ENCODE data around the gene NCOR2. TPM values are rescaled to one million over a fixed set of nuclear protein-coding genes. Genes with fewer than 3 reads are reported as not detected.

The NCOR2 gene
- total and polyA plus RNA-seq, 2 of the 8 experiments (the other 6 are each of a cell fraction or from before 2014, with no cell fraction given), result 14.8 to 275 TPM

GRCh38 chr12:124531906-124532305, 35.5 kb downstream of the NCOR2 start:
- Histone ChIP-seq H4K20me1 (replicated peaks in 1 of 2; ENCODE audit: control insufficient read depth in 1 of 2, insufficient read depth in 2 of 2, low read length in 2 of 2) (peaks cover 34 to 38% of the 10 kb centered on the region in 2 experiments), H3K36me3 (ENCODE audit: control insufficient read depth in 2 of 4, insufficient read depth in 4 of 4, low read length in 3 of 4) (peaks cover 0 to 5% (median 0%) of the 10 kb centered on the region in 4 experiments; a peak in 2 of 8 replicates), H4K91ac (replicated peaks; ENCODE audit: insufficient read length, low read length) (no peak overlapping the region)

More at GRCh38 chr12:124531906-124532305, 35.5 kb downstream of the NCOR2 start:
- FAIRE-seq (no peak), DNase-seq (ENCODE audit: low read depth in 1 of 2, low spot score in 2 of 2) (no peak)
- no peak overlapping the region for H2BK120ac ChIP-seq (replicated peaks; ENCODE audit: low read depth, low read length)
- no peak overlapping the region for H3K23ac ChIP-seq (ENCODE audit: insufficient read length)
- H3K56ac ChIP-seq (replicated peaks; ENCODE audit: insufficient read length, low read depth, low read length), result no peak overlapping the region
- H3K14ac ChIP-seq (ENCODE audit: insufficient read length), result no peak overlapping the region
- no peak overlapping the region for H3K27ac ChIP-seq (ENCODE audit: low read depth, low read length)
- ChIA-PET POLR2A (ENCODE audit: partially characterized antibody) (interaction anchor here (0.7 to 1.0 kb wide), 2 partner anchors 34 to 37 kb away, joined by 3 read pairs; no protein-coding TSS in a partner anchor), CTCF (ENCODE audit: partially characterized antibody) (interaction anchor here (0.6 to 1.0 kb wide), 2 partner anchors 51 to 146 kb away, joined by 3 read pairs; no protein-coding TSS in a partner anchor)
- peaks cover 0 to 5% of the 10 kb centered on the region in 2 experiments; a peak in 1 of 4 replicates for H3K9me3 ChIP-seq (ENCODE audit: insufficient read depth in 2 of 2, low read depth in 1 of 2, low read length in 1 of 2)
- no peak overlapping the region for H2BK20ac ChIP-seq (ENCODE audit: low read length)
- no peak overlapping the region for H2BK12ac ChIP-seq (ENCODE audit: low read depth, low read length)
- no peak overlapping the region for H4K8ac ChIP-seq (ENCODE audit: extremely low read depth, insufficient read depth, low read length)
- H3K18ac ChIP-seq (ENCODE audit: extremely low read depth, low read length), result no peak overlapping the region
- H2BK15ac ChIP-seq (ENCODE audit: low read length), result no peak overlapping the region
- TF ChIP-seq CHD1 (IDR thresholded peaks at IDR 0.05; ENCODE audit: low read depth, low read length) (no peak), SIRT6 (IDR thresholded peaks at IDR 0.05; ENCODE audit: low read length) (no peak), BCL11A (IDR thresholded peaks at IDR 0.05; ENCODE audit: low read depth in 2 of 2, low read length in 2 of 2) (no peak), MAX (IDR thresholded peaks at IDR 0.05) (no peak)
- H3K4me3 ChIP-seq (ENCODE audit: extremely low read depth in 1 of 4, insufficient read depth in 2 of 4, low read depth in 3 of 4, low read length in 4 of 4), result no peak overlapping the region
- H3K4me2 ChIP-seq (ENCODE audit: insufficient read depth in 1 of 2, low read depth in 2 of 2, low read length in 2 of 2), result no peak overlapping the region
- H2AFZ ChIP-seq (ENCODE audit: low read length), result no peak overlapping the region
- 95% methylated on average over 9 of the region's 11 CpGs; no CpG with 5 or more reads in 1 of the 2 experiments for WGBS, 2 experiments (ENCODE audit: extremely low coverage in 1 of 2, insufficient coverage in 1 of 2, insufficient read length in 1 of 2, insufficient replicate concordance in 2 of 2, low coverage in 1 of 2, low lambda C conversion rate in 2 of 2, missing lambda C conversion rate in 1 of 2)
- H3K79me2 ChIP-seq (ENCODE audit: control insufficient read depth in 1 of 2, insufficient read depth in 2 of 2, low read length in 2 of 2), result peaks cover 10 to 89% of the 10 kb centered on the region in 2 experiments
- H4K5ac ChIP-seq (ENCODE audit: insufficient read length, low read depth, low read length), result no peak overlapping the region
- peaks cover 26% of the 10 kb centered on the region for H3K79me1 ChIP-seq (ENCODE audit: low read depth, low read length)
- H2AK5ac ChIP-seq (ENCODE audit: low read depth, low read length), result no peak overlapping the region
- no peaks in the 10 kb centered on the region for H3K27me3 ChIP-seq (replicated peaks in 1 of 4; ENCODE audit: control insufficient read depth in 3 of 4, extremely low read depth in 1 of 4, insufficient read depth in 3 of 4, low read length in 3 of 4)
- H3K23me2 ChIP-seq (ENCODE audit: low read depth, low read length), result no peaks in the 10 kb centered on the region
- no peak overlapping the region for H3K4ac ChIP-seq (replicated peaks; ENCODE audit: insufficient read length, low read depth, low read length)
- H2BK5ac ChIP-seq (ENCODE audit: low read depth, low read length), result no peak overlapping the region
- no peak overlapping the region for H3K9ac ChIP-seq (replicated peaks in 1 of 4; ENCODE audit: extremely low read depth in 1 of 4, low read depth in 3 of 4, low read length in 3 of 4)
- H3K4me1 ChIP-seq (replicated peaks in 1 of 4; ENCODE audit: control insufficient read depth in 3 of 4, insufficient read depth in 4 of 4, low read length in 3 of 4), result peaks cover 2 to 20% (median 9%) of the 10 kb centered on the region in 4 experiments

Data from H1 (cell line).